Lung microvascular endothelial cell (primary cell): ENCODE data around the gene ZNF511. TPM values are rescaled to one million over a fixed set of nuclear protein-coding genes. Genes with fewer than 3 reads are reported as not detected.

Experiments
- DNase-seq, 2 donors: peaks; one replicate each; pipeline versions ENCODE4 v3.0.0 to v3.0.0-alpha.2; 2010; ENCODE audit warnings: low read depth in 2 of 2
- total RNA-seq: library from RNA; depleted of rRNA; stranded (reverse); fragments of >200 nt; gene quantifications from 2 replicates; pipeline ENCODE4 v1.2.1, GENCODE V29; 2014

ZNF511 gene
- total RNA-seq, 1 donor from 2014 or later, result 24.8 TPM

- DNase-seq, result no peak
Observed at GRCh38 chr10:133274751-133275683, 33.7 kb upstream of the ZNF511 start.

GRCh38 chr10:133275684-133276092 lies 33.0 kb upstream of the ZNF511 start:
- DNase-seq, result no peak

GRCh38 chr10:133276100-133276434 lies 32.6 kb upstream of the ZNF511 start:
- no peak for DNase-seq

GRCh38 chr10:133276435-133277201 lies 32.1 kb upstream of the ZNF511 start, which contains the start of gene ADAM8:
TSS of gene ADAM8 (minus strand) at chr10:133276868. CDS start at chr10:133276817, 51 bp downstream.
- peak in 1 of 2 donors; percentile 22 for DNase-seq

- no peak for DNase-seq
Observed at GRCh38 chr10:133277277-133277992, 31.3 kb upstream of the ZNF511 start.

GRCh38 chr10:133277993-133278576 lies 30.6 kb upstream of the ZNF511 start:
- DNase-seq, result no peak

- peak in 1 of 2 donors; percentile 55 for DNase-seq
Observed at GRCh38 chr10:133278577-133279265, 30.0 kb upstream of the ZNF511 start.

- no peak for DNase-seq
Observed at GRCh38 chr10:133279326-133280226, 29.1 kb upstream of the ZNF511 start.

- no peak for DNase-seq
Observed at GRCh38 chr10:133280391-133281059, 28.2 kb upstream of the ZNF511 start.

GRCh38 chr10:133281084-133281483 lies 27.6 kb upstream of the ZNF511 start:
- no peak for DNase-seq

- no peak for DNase-seq
Observed at GRCh38 chr10:133281628-133282372, 26.9 kb upstream of the ZNF511 start.

GRCh38 chr10:133282846-133283390 lies 25.8 kb upstream of the ZNF511 start:
- DNase-seq, result no peak

GRCh38 chr10:133283931-133284330 lies 24.8 kb upstream of the ZNF511 start:
- no peak for DNase-seq

- no peak for DNase-seq
Observed at GRCh38 chr10:133285217-133285616, 23.5 kb upstream of the ZNF511 start.

- DNase-seq, result no peak
Observed at GRCh38 chr10:133286366-133286765, 22.3 kb upstream of the ZNF511 start.

- no peak for DNase-seq
Observed at GRCh38 chr10:133287832-133288500, 20.7 kb upstream of the ZNF511 start.

GRCh38 chr10:133289761-133290160 lies 19.0 kb upstream of the ZNF511 start:
- DNase-seq, result no peak
